Gastrocnemius medialis (tissue), 4 donors: ENCODE measurements around the gene DCAF6. TPM values are rescaled to one million over a fixed set of nuclear protein-coding genes. Genes with fewer than 3 reads are reported as not detected.

Experiments
- ATAC-seq, 2 donors: fragments of 150-250 bp; one replicate each; pipeline ENCODE4 v1.9.1; 2016
- DNase-seq, 2 donors: peaks; one replicate each; pipeline ENCODE4 v3.0.0-alpha.2; 2019
- H3K27ac ChIP-seq, 4 donors: fragments of 200-600 bp; sonication (generic); 1 replicate in 1 of 4; 2 replicates in 3 of 4; pipeline ENCODE4 v1.5.1; 2016 to 2018; ENCODE audit warnings: mild to moderate bottlenecking in 2 of 4, moderate library complexity in 1 of 4
- H3K27me3 ChIP-seq, 3 donors: fragments of 200-600 bp; sonication (generic) in 2 of 3; 1 replicate in 1 of 3; 2 replicates in 2 of 3; pipeline versions ENCODE4 v1.5.1 to v1.6.0; 2016 to 2019; ENCODE audit warnings: mild to moderate bottlenecking in 1 of 3, moderate library complexity in 1 of 3
- H3K36me3 ChIP-seq, 2 donors: fragments of 200-600 bp; sonication (generic) in 1 of 2; one replicate each; pipeline ENCODE4 v1.5.1; 2017 to 2018
- H3K4me1 ChIP-seq, 2 donors: fragments of 200-600 bp; sonication (generic) in 1 of 2; one replicate each; pipeline ENCODE4 v1.5.1; 2016 to 2017; ENCODE audit warnings: mild to moderate bottlenecking in 2 of 2
- H3K4me3 ChIP-seq, 4 donors: fragments of 200-600 bp; sonication (generic) in 3 of 4; 1 replicate in 1 of 4; 2 replicates in 3 of 4; pipeline ENCODE4 v1.5.1; 2016 to 2019; ENCODE audit warnings: mild to moderate bottlenecking in 2 of 4
- H3K9me3 ChIP-seq, 3 donors: fragments of 200-600 bp; sonication (generic) in 2 of 3; 1 replicate in 1 of 3; 2 replicates in 2 of 3; pipeline ENCODE4 v1.5.1; 2016 to 2019
- CTCF ChIP-seq, 5 experiments: fragments of 450-650 bp in 3 of 5; fragments of 200-600 bp in 2 of 5; sonication (generic) in 2 of 5; IDR thresholded peaks in 4 of 5; conservative IDR thresholded peaks in 1 of 5; 1 replicate in 4 of 5; 2 replicates in 1 of 5; pipeline ENCODE4 v1.5.1; 2016 to 2019; ENCODE audit warnings: antibody characterized with exemption in 5 of 5, mild to moderate bottlenecking in 3 of 5, moderate library complexity in 3 of 5
- POLR2A ChIP-seq, 2 donors: fragments of 450-650 bp; IDR thresholded peaks; one replicate each; pipeline ENCODE4 v1.6.1; 2017; ENCODE audit warnings: antibody characterized with exemption in 2 of 2, mild to moderate bottlenecking in 2 of 2, moderate library complexity in 2 of 2
- in situ Hi-C, 4 donors: fragments of 200-750 bp; cut with MboI; loops; one replicate each; pipeline versions ENCODE4 v1.15.0 to v1.8.0; 2017; ENCODE audit warnings: low sequenced_read_pairs in 4 of 4
- intact Hi-C: fragments of 100-400 bp; cut with DNase I; formaldehyde crosslinking; loops from one replicate; pipeline ENCODE4 v1.15.1; 2023; ENCODE audit warnings: low total_unique reads
- total RNA-seq, 4 donors: library from RNA; depleted of rRNA; stranded (reverse); fragments of >200 nt; gene quantifications; one replicate each; pipeline versions ENCODE4 v1.1.0 to v1.2.3, GENCODE V29; 2016

Gene DCAF6
- total RNA-seq, 4 donors from 2014 or later: 365 to 466 (median 389) TPM

GRCh38 chr1:167909691-167910180 is 26.7 kb upstream of the DCAF6 start:
- Histone ChIP-seq H3K27ac (no peak overlapping the region), H3K27me3 (no peaks in the 10 kb centered on the region), H3K9me3 (no peaks in the 10 kb centered on the region), H3K36me3 (no peaks in the 10 kb centered on the region), H3K4me1 (peaks cover 0 to 3% of the 10 kb centered on the region in 2 donors), H3K4me3 (no peak overlapping the region)
- in situ Hi-C loops: no loop called here
- intact Hi-C loops: no loop called here
- no peak for DNase-seq
- no peak for ATAC-seq
- TF ChIP-seq CTCF (IDR thresholded peaks at IDR 0.05 in 4 of 5, conservative IDR thresholded peaks at IDR 0.05 in 1 of 5) (no peak), POLR2A (IDR thresholded peaks at IDR 0.05) (no peak)

- TF ChIP-seq CTCF (IDR thresholded peaks at IDR 0.05 in 4 of 5, conservative IDR thresholded peaks at IDR 0.05 in 1 of 5) (no peak), POLR2A (IDR thresholded peaks at IDR 0.05) (no peak)
- DNase-seq: no peak
- Histone ChIP-seq H3K27me3 (no peaks in the 10 kb centered on the region), H3K36me3 (no peaks in the 10 kb centered on the region), H3K4me1 (peaks cover 0 to 3% of the 10 kb centered on the region in 2 donors), H3K27ac (no peak overlapping the region), H3K9me3 (no peaks in the 10 kb centered on the region), H3K4me3 (no peak overlapping the region)
- intact Hi-C loops (no loop called here), in situ Hi-C loops (no loop called here)
- ATAC-seq: peak in 1 of 2 donors; percentile 41
Measured at GRCh38 chr1:167910530-167910929, 26.0 kb upstream of the DCAF6 start.

- TF ChIP-seq POLR2A (IDR thresholded peaks at IDR 0.05): no peak
- no peak for TF ChIP-seq CTCF (IDR thresholded peaks at IDR 0.05 in 4 of 5, conservative IDR thresholded peaks at IDR 0.05 in 1 of 5)
- in situ Hi-C loops: no loop called here
- intact Hi-C loops: no loop called here
- no peak for DNase-seq
- H3K9me3 ChIP-seq: no peaks in the 10 kb centered on the region
- peaks cover 0 to 1% of the 10 kb centered on the region in 2 donors for H3K36me3 ChIP-seq
- H3K27ac ChIP-seq: no peak overlapping the region
- peaks cover 0 to 3% of the 10 kb centered on the region in 2 donors for H3K4me1 ChIP-seq
- no peak for ATAC-seq
- H3K27me3 ChIP-seq: no peaks in the 10 kb centered on the region
- no peak overlapping the region for H3K4me3 ChIP-seq
Measured at GRCh38 chr1:167911413-167911812, 25.1 kb upstream of the DCAF6 start.

- Histone ChIP-seq H3K9me3 (no peaks in the 10 kb centered on the region), H3K4me3 (no peak overlapping the region), H3K4me1 (peaks cover 0 to 3% of the 10 kb centered on the region in 2 donors), H3K27me3 (no peaks in the 10 kb centered on the region), H3K27ac (no peak overlapping the region), H3K36me3 (peaks cover 2 to 4% of the 10 kb centered on the region in 2 donors)
- in situ Hi-C loops: no loop called here
- no peak for ATAC-seq
- intact Hi-C loops: no loop called here
- TF ChIP-seq CTCF (IDR thresholded peaks at IDR 0.05 in 4 of 5, conservative IDR thresholded peaks at IDR 0.05 in 1 of 5) (no peak), POLR2A (IDR thresholded peaks at IDR 0.05) (no peak)
- no peak for DNase-seq
Measured at GRCh38 chr1:167912294-167912693, 24.2 kb upstream of the DCAF6 start.
